GM19193 (cell line): ENCODE measurements around the gene MBD2.

Experiments
- POLR2A ChIP-seq: IDR thresholded peaks from 4 replicates; pipeline ENCODE4 v1.6.1; 2011; ENCODE audit not compliant: insufficient read depth, insufficient read length; ENCODE audit errors: extremely low read depth

Gene MBD2

DNA sequence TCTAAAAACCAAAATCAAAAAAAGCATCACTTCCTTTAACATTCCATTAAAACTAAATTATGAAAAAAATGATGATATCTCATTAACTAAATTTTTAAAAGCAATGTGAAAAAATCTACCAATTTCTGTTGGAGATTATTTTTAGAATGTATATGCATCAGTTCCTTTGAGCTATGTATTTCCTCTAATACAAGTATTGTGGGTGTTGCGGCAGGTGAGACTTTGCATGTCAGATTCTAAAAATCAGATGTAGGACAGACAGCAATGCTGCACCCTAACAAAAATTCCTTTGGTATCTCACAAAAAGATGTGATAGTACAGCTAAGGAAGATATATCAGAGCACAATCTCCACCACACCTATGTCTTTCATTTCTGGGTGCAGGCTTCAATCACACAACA lies 6.8 kb downstream of the MBD2 start:
- no peak for TF ChIP-seq POLR2A

DNA sequence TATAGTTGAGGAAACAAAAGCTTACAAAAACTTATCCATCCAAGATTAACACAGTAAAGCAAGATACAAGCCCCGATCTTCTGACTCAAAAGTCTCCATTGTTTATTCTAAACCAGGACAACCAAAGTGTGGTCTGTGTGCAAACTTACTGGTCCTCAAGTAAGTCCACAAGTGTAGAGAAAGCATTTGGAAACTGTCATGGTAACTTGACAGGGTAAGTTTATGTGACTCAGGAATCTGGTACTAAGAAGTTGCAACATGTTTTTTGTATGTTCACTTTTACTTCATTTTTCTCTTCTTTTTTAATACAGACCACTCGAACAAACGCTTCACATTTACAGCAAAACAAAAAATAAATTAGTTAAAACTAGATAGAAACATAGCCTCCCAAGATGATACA lies 9.4 kb downstream of the MBD2 start:
- no peak for TF ChIP-seq POLR2A

DNA sequence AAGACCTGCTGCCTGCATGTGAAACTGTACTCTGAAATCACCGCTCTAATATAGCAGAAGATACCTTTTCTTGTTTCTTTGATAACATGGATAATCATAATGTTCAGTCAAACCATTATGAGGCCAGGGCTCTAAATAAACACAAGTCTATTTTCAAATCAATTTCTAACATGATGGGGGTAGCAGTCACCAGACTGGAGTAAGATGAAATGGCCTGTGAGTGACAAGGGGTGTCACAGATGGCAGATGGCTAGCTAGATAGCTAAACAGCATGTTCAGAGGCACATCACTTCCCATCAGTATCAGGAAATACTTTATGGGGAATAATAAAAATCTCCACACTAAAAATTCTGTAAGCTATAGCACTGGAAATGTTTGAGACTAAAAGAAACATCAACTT lies 14.0 kb downstream of the MBD2 start:
- TF ChIP-seq POLR2A, result no peak

DNA sequence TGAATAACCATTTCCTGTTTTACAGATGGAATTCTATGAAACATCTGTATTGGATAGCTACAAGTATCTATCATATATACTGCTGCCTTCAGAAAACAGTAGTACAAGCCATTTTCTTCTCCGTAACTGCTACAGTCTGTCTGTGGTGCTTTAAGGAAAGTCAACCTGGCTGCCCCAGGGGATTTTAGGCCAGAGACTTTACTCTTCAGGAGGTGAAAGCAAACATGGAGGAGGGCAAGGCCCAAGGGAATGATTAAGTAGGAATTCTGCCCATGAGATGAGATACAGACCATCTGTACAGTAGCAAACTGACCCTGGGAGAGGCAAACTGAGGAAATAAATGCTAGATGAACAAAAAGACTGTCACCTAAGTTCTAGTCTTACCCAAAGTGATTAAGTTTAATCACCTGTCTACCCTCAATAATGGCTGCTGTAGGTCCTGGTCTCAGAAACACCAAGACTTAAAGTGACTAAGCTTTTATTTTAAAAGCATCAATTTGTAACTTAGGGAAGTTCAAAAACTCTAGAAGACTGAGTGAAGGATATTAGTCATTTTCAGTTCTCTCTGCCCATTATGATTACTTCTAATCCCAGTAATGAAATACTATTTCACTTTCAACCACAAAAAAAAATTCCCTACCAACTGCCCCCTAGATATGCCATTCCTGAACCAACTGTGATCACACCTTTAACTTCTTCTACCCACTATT lies 14.8 kb downstream of the MBD2 start:
- no peak for TF ChIP-seq POLR2A

DNA sequence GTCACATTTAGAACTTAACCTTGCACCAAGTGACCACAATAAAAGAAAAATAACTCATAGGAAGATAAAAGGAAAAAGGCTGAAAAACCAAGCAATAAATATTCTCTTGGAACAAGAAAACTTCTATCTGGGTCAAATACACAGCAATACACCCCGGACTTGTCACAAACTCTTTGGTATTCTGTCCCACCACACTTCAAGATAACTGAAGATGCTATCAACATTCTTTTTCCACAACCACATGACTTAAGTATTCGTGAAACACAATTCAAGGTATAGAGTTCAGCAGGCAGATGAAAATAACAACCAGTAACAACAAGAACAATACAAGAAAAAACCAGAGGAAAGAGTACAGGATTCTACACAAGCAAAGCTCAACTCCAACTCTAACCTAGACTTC lies 18.0 kb downstream of the MBD2 start:
- no peak for TF ChIP-seq POLR2A

DNA sequence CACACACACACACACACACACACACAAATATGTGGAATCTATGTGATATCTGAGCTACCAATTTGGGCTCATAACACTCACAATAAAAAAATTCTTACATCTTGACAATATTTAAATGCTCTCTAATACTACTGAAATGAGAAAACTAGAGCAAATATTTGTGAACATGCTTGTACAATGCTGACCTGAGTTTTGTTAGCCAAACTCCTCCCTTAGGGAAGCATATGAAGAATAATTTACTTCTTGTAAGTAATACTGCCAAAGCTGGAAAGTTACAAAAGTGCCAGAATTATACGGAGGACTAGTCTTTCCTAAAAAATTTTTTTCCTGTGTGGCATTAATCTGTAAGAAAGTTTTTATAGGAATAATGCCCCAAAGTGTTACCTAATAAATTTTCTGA lies 18.5 kb downstream of the MBD2 start:
- TF ChIP-seq POLR2A, result no peak

DNA sequence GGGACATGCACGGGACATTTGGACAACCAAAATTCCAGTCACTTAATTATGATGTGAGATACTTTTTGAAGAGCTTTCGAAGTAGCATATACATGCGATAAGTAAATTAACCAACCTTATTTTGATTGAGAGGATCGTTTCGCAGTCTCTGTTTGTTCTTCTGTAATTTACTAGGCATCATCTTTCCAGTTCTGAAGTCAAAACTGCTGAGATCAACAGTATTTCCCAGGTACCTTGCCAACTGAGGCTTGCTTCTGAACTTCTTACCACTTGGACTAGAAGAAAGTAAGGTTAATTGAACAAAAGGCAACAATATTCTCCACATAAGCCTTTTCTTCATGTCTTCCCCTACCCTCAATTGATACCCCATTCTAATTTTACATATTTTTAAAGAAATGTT lies 19.6 kb downstream of the MBD2 start:
- TF ChIP-seq POLR2A, result no peak

DNA sequence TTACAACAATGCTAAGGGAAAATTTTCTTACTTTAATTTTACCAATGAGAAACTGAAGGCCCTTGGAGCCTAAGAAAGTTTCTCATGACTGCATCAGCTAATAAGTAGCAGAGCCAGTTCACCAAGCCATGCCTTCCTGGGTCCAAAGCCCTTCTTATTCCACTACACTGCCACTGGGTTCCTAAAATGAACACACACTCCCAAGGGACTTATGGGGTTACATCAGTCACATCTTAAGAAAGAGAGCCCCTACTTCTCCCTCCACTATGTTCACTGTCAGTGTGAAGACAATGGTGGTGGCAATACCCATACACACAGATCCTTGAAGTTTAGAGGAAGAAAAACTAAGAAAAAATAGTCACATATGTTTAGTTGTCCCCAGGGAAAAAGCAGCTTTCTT lies 20.6 kb downstream of the MBD2 start:
- TF ChIP-seq POLR2A, result no peak

DNA sequence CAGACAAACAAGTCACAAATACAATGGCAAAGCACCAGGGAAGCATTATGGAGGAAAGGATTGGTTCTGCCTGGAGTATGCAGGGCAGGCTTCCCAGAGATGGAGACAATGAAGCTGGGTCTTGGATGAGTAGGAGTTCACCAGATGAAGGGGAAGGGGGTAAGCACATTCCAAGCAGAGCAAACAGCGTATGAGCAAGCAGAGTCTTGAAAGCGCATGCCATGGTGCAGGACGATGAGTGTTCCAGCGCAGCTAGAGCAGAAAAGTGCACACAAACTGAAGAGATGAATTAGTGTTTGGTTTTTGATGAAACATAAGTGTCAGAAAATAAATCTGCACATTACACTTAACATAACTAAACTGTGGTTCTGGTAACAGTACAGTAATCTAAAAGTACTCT lies 21.6 kb downstream of the MBD2 start:
- TF ChIP-seq POLR2A, result no peak

DNA sequence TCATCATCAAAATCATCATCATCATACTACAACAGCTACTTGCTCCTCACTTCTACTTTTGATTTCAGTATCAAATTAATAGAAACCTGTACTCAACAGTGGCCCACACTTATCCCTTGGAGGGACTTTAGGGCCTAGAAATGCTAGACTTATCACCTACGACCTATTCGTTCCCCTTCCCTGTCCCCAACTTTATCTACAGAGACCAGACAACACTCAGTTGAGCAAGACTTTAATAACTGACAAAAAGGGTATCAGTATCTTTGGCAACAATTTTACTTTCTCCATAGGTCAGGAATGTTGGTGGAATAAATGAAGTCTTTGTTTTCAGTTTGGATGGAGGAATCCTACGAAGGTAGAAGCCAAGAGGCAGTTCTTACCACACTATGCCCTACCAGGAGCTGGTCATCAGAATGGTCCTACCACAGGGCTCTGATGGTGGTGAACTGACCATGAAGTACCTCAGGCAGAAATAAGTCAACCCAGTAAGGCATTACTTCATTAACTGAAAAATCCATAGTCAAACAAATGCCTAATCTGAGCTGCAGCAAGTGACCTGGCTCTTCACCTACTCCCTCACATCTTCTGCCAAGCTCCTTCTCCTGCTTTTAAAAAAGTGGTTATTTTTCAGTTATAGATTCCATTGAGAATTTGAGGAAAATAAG lies 26.6 kb downstream of the MBD2 start:
- TF ChIP-seq POLR2A, result no peak

DNA sequence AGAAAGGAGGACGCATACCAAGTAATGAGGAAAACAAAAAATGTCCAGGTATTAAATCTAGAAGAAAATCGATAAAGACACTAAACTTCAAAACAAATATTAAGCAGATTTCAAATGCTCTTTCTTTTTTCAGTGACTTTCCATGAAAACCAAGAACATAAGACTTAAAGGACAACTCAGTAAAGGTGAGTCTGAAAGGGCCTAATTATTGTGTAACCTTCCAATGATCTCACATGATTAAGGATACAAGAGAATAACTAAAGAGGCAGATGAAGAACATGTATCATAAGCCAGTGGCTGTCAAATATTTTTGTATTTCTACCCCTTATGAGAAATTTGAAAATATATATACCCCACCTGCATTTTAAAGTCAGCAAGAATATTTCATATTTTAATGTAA lies 30.7 kb downstream of the MBD2 start:
- TF ChIP-seq POLR2A, result no peak

DNA sequence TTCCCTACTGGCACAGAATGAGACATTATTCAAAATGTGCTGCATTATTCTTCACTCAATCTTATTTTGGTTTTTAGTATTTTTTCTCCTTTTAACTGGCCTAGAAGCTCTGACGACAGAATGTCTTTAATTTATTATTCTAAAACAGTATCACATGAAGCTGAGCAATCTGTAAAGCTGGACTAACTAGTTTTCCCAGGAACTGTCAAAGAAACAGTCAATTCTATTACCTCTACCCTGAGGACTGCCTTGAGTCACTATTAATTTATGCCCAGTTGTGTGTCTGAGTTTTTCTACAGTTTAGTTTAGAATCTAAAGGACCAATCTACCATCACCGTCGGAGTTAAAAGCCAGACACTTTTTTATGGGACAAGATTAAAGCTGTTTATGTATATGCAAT lies 31.6 kb downstream of the MBD2 start:
- TF ChIP-seq POLR2A, result no peak

DNA sequence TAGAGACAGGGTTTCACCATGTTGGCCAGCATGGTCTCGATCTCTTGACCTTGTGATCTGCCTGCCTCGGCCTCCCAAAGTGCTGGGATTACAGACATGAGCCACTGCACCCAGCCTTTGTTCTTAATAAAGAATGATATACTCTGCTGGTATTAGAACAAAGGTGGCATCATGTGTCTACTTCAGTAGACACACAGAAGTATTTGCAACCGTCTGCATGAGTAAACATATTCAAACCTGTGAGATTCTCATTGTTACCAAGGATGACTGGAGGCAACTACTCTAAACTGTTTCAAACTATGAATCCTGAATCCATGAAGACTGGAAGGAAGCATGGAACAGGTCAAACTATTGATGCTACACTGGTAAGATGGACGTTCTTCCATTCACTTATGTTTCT lies 32.1 kb downstream of the MBD2 start:
- no peak for TF ChIP-seq POLR2A

DNA sequence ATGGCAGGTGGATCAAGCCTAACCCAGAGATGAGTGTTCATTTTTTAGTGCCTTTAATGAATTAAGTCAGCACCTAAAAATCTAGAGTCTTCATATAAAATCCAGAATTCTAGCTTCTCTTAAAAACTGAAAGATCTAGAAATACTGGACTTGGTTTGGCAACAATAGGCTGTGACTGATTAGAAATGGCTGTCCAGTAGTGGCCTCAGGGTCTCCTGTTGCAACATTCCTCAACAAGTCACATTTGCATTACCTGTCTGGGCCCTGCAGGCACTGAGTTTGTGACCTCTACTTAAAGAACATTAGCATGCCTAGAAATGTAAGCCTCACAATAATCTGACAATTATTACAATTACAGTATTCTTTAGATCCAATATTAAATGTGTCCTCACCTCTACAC lies 33.1 kb downstream of the MBD2 start:
- TF ChIP-seq POLR2A, result no peak

DNA sequence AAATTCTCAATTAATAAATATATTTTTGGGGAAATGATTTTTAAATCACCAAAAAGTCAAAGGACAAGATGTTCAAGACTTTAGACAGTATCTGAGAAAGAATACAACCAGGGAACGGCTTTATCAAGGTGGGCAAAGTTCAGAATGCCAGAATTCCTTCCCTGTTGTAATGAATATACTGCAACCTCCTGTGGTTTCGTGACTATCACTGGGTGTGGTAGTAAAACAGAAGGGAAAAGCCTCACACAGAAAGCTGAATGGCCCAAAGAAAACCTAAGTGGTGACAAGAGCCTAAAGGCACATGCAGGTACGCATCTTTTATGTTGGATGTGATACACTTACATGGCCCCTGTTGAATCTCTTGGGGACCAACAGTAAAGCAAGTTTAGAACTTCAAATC lies 37.1 kb downstream of the MBD2 start:
- no peak for TF ChIP-seq POLR2A

DNA sequence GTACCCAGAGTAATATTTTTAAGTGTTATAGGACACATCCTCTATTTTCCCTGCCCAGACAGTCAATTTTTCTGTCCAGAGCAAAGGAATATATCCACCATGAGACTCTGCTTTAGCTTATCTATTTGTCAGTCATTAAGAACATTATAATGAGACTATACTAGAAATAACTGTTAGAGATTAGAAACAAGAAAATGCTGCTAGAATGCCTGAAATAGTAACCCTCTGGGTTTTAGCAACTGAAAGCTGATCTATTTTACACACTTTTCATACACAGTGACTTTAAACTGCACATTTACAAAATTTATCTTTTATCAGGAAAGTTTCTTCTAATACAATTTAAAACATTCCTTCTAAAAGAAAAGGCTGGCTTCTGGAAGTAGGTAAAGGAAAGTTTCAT lies 39.6 kb downstream of the MBD2 start:
- TF ChIP-seq POLR2A, result no peak

DNA sequence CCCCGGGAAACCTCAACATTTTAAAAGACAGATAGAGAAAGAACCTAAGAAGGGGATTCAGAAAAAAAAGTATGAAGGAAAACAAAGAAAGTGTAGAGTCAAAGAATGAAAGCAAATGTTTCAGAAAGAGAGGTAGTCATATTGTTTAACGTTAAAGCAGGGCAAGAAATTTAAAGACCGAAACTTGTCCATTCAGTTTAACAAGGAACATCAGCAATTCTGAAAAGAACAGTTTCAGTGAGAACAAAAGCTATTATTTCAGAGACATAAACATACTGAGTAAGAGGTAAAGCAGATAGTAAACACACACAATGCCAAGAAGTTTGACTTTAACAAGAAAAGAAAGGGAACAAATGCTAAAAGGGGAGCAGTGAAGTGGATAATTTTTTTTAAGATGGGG lies 41.1 kb downstream of the MBD2 start:
- no peak for TF ChIP-seq POLR2A

DNA sequence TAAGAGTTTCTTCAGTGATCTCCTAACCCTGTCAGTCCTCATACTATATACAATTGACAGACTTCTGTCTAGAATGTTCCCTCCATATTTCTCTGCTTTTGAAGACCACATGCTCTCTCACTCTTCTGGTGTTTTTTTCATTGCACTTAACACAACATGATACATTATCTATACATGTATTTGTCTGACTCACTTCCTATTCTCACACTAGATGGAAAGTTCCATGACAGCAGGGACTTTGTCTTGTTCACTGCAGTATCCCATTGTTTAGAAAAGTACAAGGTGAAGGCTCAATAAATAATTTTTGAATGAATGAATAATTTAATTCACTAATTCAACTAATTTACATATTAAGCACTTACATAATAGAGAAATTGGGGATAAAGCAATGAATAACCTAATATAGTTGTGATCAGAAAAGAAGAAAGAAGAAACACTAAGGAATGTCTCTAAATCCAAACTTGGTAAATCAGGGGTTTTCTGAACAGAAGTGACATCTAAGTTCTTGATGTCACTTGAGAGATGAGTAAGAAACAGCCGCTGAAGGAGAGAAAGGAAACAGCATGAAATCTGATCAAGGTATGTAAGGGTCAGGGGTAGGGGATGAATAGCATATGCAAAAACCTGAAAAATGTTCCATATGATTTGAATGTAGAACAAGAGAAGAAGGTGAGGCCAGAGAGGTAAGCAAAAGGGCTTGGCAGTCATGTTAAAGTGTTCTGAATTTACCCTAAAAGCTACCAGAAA lies 42.4 kb downstream of the MBD2 start:
- no peak for TF ChIP-seq POLR2A
